K562 (cell line): ENCODE data around the gene ELFN2. TPM values are rescaled to one million over a fixed set of nuclear protein-coding genes. Genes with fewer than 3 reads are reported as not detected.

Source experiments
- ATAC-seq: fragments of 200-7000 bp; cut with Tn5 transposase; 3 replicates; pipeline ENCODE4 v1.9.1; 2020; ENCODE audit warnings: moderate library complexity
- BruUV-seq: library from RNA; stranded (reverse); fragments of 400-500 nt; replicated peaks from 2 replicates; lab custom pipeline; 2021; lab: Mats Ljungman, UMichigan
- CTCF ChIA-PET: fragments of 300-600 bp; formaldehyde crosslinking; extraction: SDS; loops from one replicate; lab custom pipeline; 2021; ENCODE audit warnings: low intra/inter-chr PET ratio; lab: Yijun Ruan, JAX
- POLR2A ChIA-PET: fragments of 300-600, 350-650 bp; sonication (Branson Sonifier 250); formaldehyde crosslinking; extraction: SDS; loops from one replicate; lab custom pipeline; 2021; ENCODE audit warnings: antibody characterized with exemption, inconsistent platforms; lab: Yijun Ruan, JAX
- DNase-seq, 4 experiments: peaks; one replicate each; pipeline versions ENCODE4 v3.0.0 to v3.0.0-alpha.2; 2011 to 2018; ENCODE audit warnings: low spot score in 3 of 4, mixed read lengths in 3 of 4; ENCODE audit errors: extremely low read depth in 1 of 4
- FAIRE-seq: peaks from 2 replicates; lab custom pipeline; 2011; peaks lifted over from hg19 to GRCh38; lab: Jason Lieb, UNC
- H2AFZ ChIP-seq: 2 replicates; pipeline ENCODE4 v1.6.0; 2011; ENCODE audit warnings: low read depth, low read length, control low read depth, inconsistent platforms
- H3K27ac ChIP-seq: fragments of 200-600 bp; 3 replicates; pipeline ENCODE4 v1.8.0; 2011; ENCODE audit warnings: low read depth, mild to moderate bottlenecking, control low read depth, inconsistent platforms, low read length, moderate library complexity, mixed read lengths; ENCODE audit errors: extremely low read depth
- H3K27me3 ChIP-seq, 2 experiments: fragments of 300-600 bp in 1 of 2; 2 replicates in 1 of 2; 3 replicates in 1 of 2; pipeline versions ENCODE4 v1.6.0 to v1.8.0; 2011; ENCODE audit warnings: inconsistent platforms in 2 of 2, low read length in 2 of 2, mild to moderate bottlenecking in 1 of 2, mixed read lengths in 1 of 2, moderate library complexity in 1 of 2; ENCODE audit not compliant: control insufficient read depth in 2 of 2, insufficient read depth in 2 of 2
- H3K36me3 ChIP-seq: fragments of 300-600 bp; 3 replicates; pipeline ENCODE4 v1.8.0; 2011; ENCODE audit warnings: mild to moderate bottlenecking, low read length, inconsistent platforms; ENCODE audit not compliant: control insufficient read depth, insufficient read depth
- H3K4me1 ChIP-seq, 2 experiments: fragments of 200-600 bp in 1 of 2; replicated peaks in 1 of 2; 2 replicates in 1 of 2; 3 replicates in 1 of 2; pipeline versions ENCODE4 v1.5.1 to v1.8.0; 2011; ENCODE audit warnings: inconsistent platforms in 2 of 2, low read length in 2 of 2, mild to moderate bottlenecking in 1 of 2, mixed read lengths in 1 of 2, moderate library complexity in 1 of 2; ENCODE audit not compliant: control insufficient read depth in 2 of 2, insufficient read depth in 2 of 2
- H3K4me2 ChIP-seq: 2 replicates; pipeline ENCODE4 v1.6.1; 2011; ENCODE audit warnings: low read length, control low read depth, inconsistent platforms, mixed read lengths; ENCODE audit not compliant: insufficient read depth
- H3K4me3 ChIP-seq: fragments of 200-600 bp; sonication (generic), shearing (Covaris generic); 2 replicates; pipeline ENCODE4 v1.5.1; 2016; ENCODE audit warnings: control low read depth, inconsistent platforms
- H3K79me2 ChIP-seq: fragments of 200-600 bp; 3 replicates; pipeline ENCODE4 v1.8.0; 2011; ENCODE audit warnings: low read length, inconsistent platforms; ENCODE audit not compliant: control insufficient read depth, insufficient read depth
- H3K9ac ChIP-seq, 2 experiments: 2 replicates each; pipeline versions ENCODE4 v1.6.0 to v1.6.1; 2011; ENCODE audit warnings: low read depth in 2 of 2, low read length in 2 of 2, control low read depth in 1 of 2, inconsistent platforms in 1 of 2, mild to moderate bottlenecking in 1 of 2, mixed read lengths in 1 of 2; ENCODE audit not compliant: insufficient read depth in 1 of 2
- H3K9me1 ChIP-seq: one replicate; pipeline ENCODE4 v1.6.0; 2011; ENCODE audit warnings: inconsistent platforms, mild to moderate bottlenecking, low read length, moderate library complexity; ENCODE audit not compliant: control insufficient read depth, insufficient read depth
- H3K9me3 ChIP-seq: replicated peaks from 2 replicates; pipeline ENCODE4 v1.5.1; 2011; ENCODE audit warnings: low read depth, low read length, inconsistent platforms; ENCODE audit not compliant: control insufficient read depth, insufficient read depth
- H4K20me1 ChIP-seq: replicated peaks from 2 replicates; pipeline ENCODE4 v1.6.1; 2011; ENCODE audit warnings: low read length, inconsistent platforms, mixed read lengths; ENCODE audit not compliant: control insufficient read depth, insufficient read depth
- ASH1L ChIP-seq: fragments of 450-650 bp; IDR thresholded peaks from 2 replicates; pipeline ENCODE4 v1.6.1; 2018; ENCODE audit warnings: borderline replicate concordance, mild to moderate bottlenecking, low read depth; ENCODE audit not compliant: partially characterized antibody
- NR1H2 ChIP-seq: sonication (generic); formaldehyde crosslinking; IDR thresholded peaks from 2 replicates; pipeline ENCODE4 v1.4.0; 2020; ENCODE audit warnings: mild to moderate bottlenecking, missing genetic modification reagents
- PRMT5 ChIP-seq: sonication (generic); formaldehyde crosslinking; IDR thresholded peaks from 2 replicates; pipeline ENCODE4 v1.5.0; 2020; ENCODE audit warnings: missing genetic modification reagents
- SNIP1 ChIP-seq: fragments of 450-650 bp; IDR thresholded peaks from 2 replicates; pipeline ENCODE4 v1.7.1; 2017; ENCODE audit warnings: low read depth, mild to moderate bottlenecking
- TFE3 ChIP-seq: fragments of 450-650 bp; formaldehyde crosslinking; IDR thresholded peaks from 2 replicates; pipeline ENCODE4 v1.4.0; 2020; ENCODE audit warnings: mild to moderate bottlenecking, mixed read lengths
- WGBS: fragments of 100-300 bp; shearing (Covaris generic); methylation state at CpG from one replicate; pipeline ENCODE4 v1.1.6; 2016; ENCODE audit warnings: low coverage, mixed read lengths; ENCODE audit not compliant: insufficient coverage; ENCODE audit errors: missing lambda C conversion rate; 5-methylcytosine and 5-hydroxymethylcytosine counted together
- in situ Hi-C: fragments of 300-500 bp; cut with MboI; formaldehyde crosslinking; loops from 4 replicates; pipeline ENCODE4 v1.15.0; 2018; ENCODE audit warnings: inconsistent platforms, mixed read lengths
- intact Hi-C: fragments of 100-400 bp; cut with micrococcal nuclease; formaldehyde crosslinking; loops from 2 replicates; pipeline ENCODE4 v1.14.2; 2022
- polyA plus RNA-seq, 8 experiments: library from polyadenylated mRNA; depleted of rRNA in 4 of 8; stranded (reverse) in 5 of 8; unstranded in 3 of 8; fragments of >200 nt; fragmentation: Nextera tagmentation in 2 of 8; fragmentation: Illumina TruSeq in 1 of 8; extraction: Ambion mirVana in 2 of 8; extraction: Trizol in 1 of 8; gene quantifications; 2 replicates each; pipeline versions ENCODE4 v1.2.1 to v1.2.3, GENCODE V29; 2011 to 2014; ENCODE audit warnings: inconsistent platforms in 1 of 8, missing spikeins in 1 of 8
- total RNA-seq, 7 experiments: library from RNA; depleted of rRNA in 6 of 7; stranded (reverse); fragments of >200 nt in 6 of 7; fragmentation: Illumina TruSeq in 2 of 7; extraction: Trizol in 2 of 7; gene quantifications; 2 replicates each; pipeline versions ENCODE4 v1.2.1 to v1.2.3, GENCODE V29; 2011 to 2021; ENCODE audit warnings: low replicate concordance in 1 of 7

Gene ELFN2
- total and polyA plus RNA-seq, 9 of the 15 experiments (the other 6 are each of a cell fraction or from before 2014, with no cell fraction given) = not detected

GRCh38 chr22:37326726-37327125, 100.6 kb downstream of the ELFN2 start:
- H2AFZ ChIP-seq = no peak overlapping the region

More at GRCh38 chr22:37326726-37327125, 100.6 kb downstream of the ELFN2 start:
- H3K9ac ChIP-seq = no peak overlapping the region
- POLR2A ChIA-PET = no interaction called here
- H3K36me3 ChIP-seq = no peaks in the 10 kb centered on the region
- no peak overlapping the region for H3K27ac ChIP-seq
- no peaks in the 10 kb centered on the region for H3K9me1 ChIP-seq
- in situ Hi-C loops = no loop called here
- H4K20me1 ChIP-seq = no peaks in the 10 kb centered on the region; the same call in none of the 2 replicates
- no peak overlapping the region for H3K4me2 ChIP-seq
- H3K4me3 ChIP-seq = no peak overlapping the region
- H3K79me2 ChIP-seq = no peaks in the 10 kb centered on the region
- peaks cover 0 to 7% of the 10 kb centered on the region in 2 experiments; a peak in 1 of 5 replicates for H3K4me1 ChIP-seq
- FAIRE-seq (no peak), ATAC-seq (no peak), DNase-seq (no peak)
- CTCF ChIA-PET = no interaction called here
- 0% methylated on average over 5 of the region's 7 CpGs for WGBS
- TF ChIP-seq TFE3 (no peak), ASH1L (no peak), PRMT5 (no peak), SNIP1 (no peak), NR1H2 (CRISPR knock-in tag) (no peak)
- BruUV-seq = no TSS peak
- H3K27me3 ChIP-seq = peaks cover 4 to 29% of the 10 kb centered on the region in 2 experiments; a peak in 4 of 5 replicates
- intact Hi-C loops = no loop called here
- no peaks in the 10 kb centered on the region for H3K9me3 ChIP-seq
